Measurements from ENCODE around the gene MEIS3.
"Not testable (repeated sequence)": the region's sequence is repeated elsewhere in the genome, so short reads cannot be mapped to it uniquely, and the experiment has no call there.

MEIS3 gene

GRCh38 chr19:47414469-47414868 lies 4.9 kb downstream of the MEIS3 start:
- no peak for DNase-seq

GRCh38 chr19:47413941-47414340 lies 5.4 kb downstream of the MEIS3 start:
- no peak for DNase-seq

GRCh38 chr19:47411696-47412095 lies 7.6 kb downstream of the MEIS3 start:
- DNase-seq = not testable (repeated sequence)

- DNase-seq = no peak
Measured at GRCh38 chr19:47411101-47411500, 8.2 kb downstream of the MEIS3 start.

GRCh38 chr19:47408156-47408938 lies 11.0 kb downstream of the MEIS3 start:
- no peak for DNase-seq

GRCh38 chr19:47407417-47407774 lies 11.9 kb downstream of the MEIS3 start:
- DNase-seq = no peak

GRCh38 chr19:47406711-47407416 lies 12.5 kb downstream of the MEIS3 start:
- no peak for DNase-seq

- no peak for DNase-seq
Measured at GRCh38 chr19:47405854-47406417, 13.4 kb downstream of the MEIS3 start.

- DNase-seq = no peak
Measured at GRCh38 chr19:47405197-47405550, 14.2 kb downstream of the MEIS3 start.

GRCh38 chr19:47404334-47405196 lies 14.8 kb downstream of the MEIS3 start:
- DNase-seq = no peak

- no peak for DNase-seq
Measured at GRCh38 chr19:47402504-47402903, 16.8 kb downstream of the MEIS3 start.

- no peak for DNase-seq
Measured at GRCh38 chr19:47398707-47399597, 20.4 kb downstream of the MEIS3 start.

GRCh38 chr19:47391510-47392223 lies 27.7 kb downstream of the MEIS3 start:
- DNase-seq = no peak

- no peak for DNase-seq
Measured at GRCh38 chr19:47390533-47391488, 28.5 kb downstream of the MEIS3 start.

GRCh38 chr19:47389150-47389556 lies 30.2 kb downstream of the MEIS3 start:
- DNase-seq = no peak

- not testable (repeated sequence) for DNase-seq
Measured at GRCh38 chr19:47388721-47389120, 30.6 kb downstream of the MEIS3 start.

GRCh38 chr19:47387623-47388022 lies 31.7 kb downstream of the MEIS3 start:
- not testable (repeated sequence) for DNase-seq

GRCh38 chr19:47386582-47386981 lies 32.7 kb downstream of the MEIS3 start:
- DNase-seq = not testable (repeated sequence)

GRCh38 chr19:47384533-47384932 lies 34.8 kb downstream of the MEIS3 start:
- not testable (repeated sequence) for DNase-seq

GRCh38 chr19:47383890-47384289 lies 35.4 kb downstream of the MEIS3 start:
- DNase-seq = not testable (repeated sequence)
